Type B pancreatic cell (in vitro differentiated cells): ENCODE measurements around the gene C9orf50. TPM values are rescaled to one million over a fixed set of nuclear protein-coding genes. Genes with fewer than 3 reads are reported as not detected.

ENCODE experiments used
- DNase-seq: peaks from one replicate; pipeline ENCODE4 v3.0.0; 2021; ENCODE audit warnings: mixed read lengths; ENCODE audit not compliant: unreplicated experiment; ENCODE audit errors: extremely low spot score
- H3K27ac Mint-ChIP-seq: 2 replicates; pipeline ENCODE4 v1.8.0; 2021; ENCODE audit warnings: mild to moderate bottlenecking, mixed read lengths
- H3K27me3 Mint-ChIP-seq: 2 replicates; pipeline ENCODE4 v1.8.0; 2021; ENCODE audit warnings: mixed read lengths
- H3K36me3 Mint-ChIP-seq: 2 replicates; pipeline ENCODE4 v1.8.0; 2021; ENCODE audit warnings: mixed read lengths
- H3K4me1 Mint-ChIP-seq: one replicate; pipeline ENCODE4 v1.8.0; 2021; ENCODE audit warnings: mixed read lengths; ENCODE audit not compliant: unreplicated experiment
- H3K4me3 Mint-ChIP-seq: 2 replicates; pipeline ENCODE4 v1.8.0; 2021; ENCODE audit warnings: mild to moderate bottlenecking, mixed read lengths
- H3K9me3 Mint-ChIP-seq: 2 replicates; pipeline ENCODE4 v1.8.0; 2021; ENCODE audit warnings: mixed read lengths
- CTCF ChIP-seq: fragments of 200-600 bp; sonication (generic); conservative IDR thresholded peaks from 2 replicates; pipeline ENCODE4 v1.5.0; 2021; ENCODE audit warnings: antibody characterized with exemption, mild to moderate bottlenecking
- long read RNA-seq: library from polyadenylated mRNA; unstranded; transcript quantifications from one replicate; pipeline ENCODE4 v2.0.0, GENCODE V29; 2020
- total RNA-seq: library from RNA; stranded (reverse); gene quantifications from 2 replicates; pipeline ENCODE4 v1.2.1, GENCODE V29; 2021; ENCODE audit warnings: low replicate concordance

The C9orf50 gene
- total RNA-seq, result not detected in 2 replicates
- long read RNA-seq, result 0 reads

GRCh38 chr9:129620669-129621295 lies at the start of gene C9orf50:
TSS of gene C9orf50 (minus strand) at chr9:129621101. CDS start at chr9:129620574, 527 bp downstream.
- H3K27me3 Mint-ChIP-seq, result peaks cover 15% of the 10 kb centered on the region
- TF ChIP-seq CTCF, result no peak

GRCh38 chr9:129669946-129670345 lies 49.0 kb upstream of the C9orf50 start:
- DNase-seq, result no peak
- TF ChIP-seq CTCF, result no peak
- Mint-ChIP-seq H3K27me3 (peaks cover 16% of the 10 kb centered on the region), H3K27ac (no peak overlapping the region), H3K36me3 (peaks cover 4% of the 10 kb centered on the region), H3K4me1 (peaks cover 20% of the 10 kb centered on the region), H3K4me3 (peak overlapping the region; percentile 68), H3K9me3 (no peaks in the 10 kb centered on the region)

More at GRCh38 chr9:129620669-129621295, at the start of gene C9orf50:
- DNase-seq, result no peak
- H3K36me3 Mint-ChIP-seq, result no peaks in the 10 kb centered on the region
- H3K27ac Mint-ChIP-seq, result no peak within 1 kb of the TSS
- H3K9me3 Mint-ChIP-seq, result no peaks in the 10 kb centered on the region
- H3K4me3 Mint-ChIP-seq, result peak within 1 kb of the TSS; percentile 81
- peaks cover 4% of the 10 kb centered on the region for H3K4me1 Mint-ChIP-seq

- H3K4me3 Mint-ChIP-seq, result no peak overlapping the region
- H3K9me3 Mint-ChIP-seq, result no peaks in the 10 kb centered on the region
- peaks cover 22% of the 10 kb centered on the region for H3K27me3 Mint-ChIP-seq
- H3K27ac Mint-ChIP-seq, result no peak overlapping the region
- no peak for DNase-seq
- peaks cover 15% of the 10 kb centered on the region for H3K4me1 Mint-ChIP-seq
- peaks cover 4% of the 10 kb centered on the region for H3K36me3 Mint-ChIP-seq
- TF ChIP-seq CTCF, result no peak
Observed at GRCh38 chr9:129669141-129669718, 48.3 kb upstream of the C9orf50 start.

GRCh38 chr9:129667850-129668249 lies 46.9 kb upstream of the C9orf50 start:
- Mint-ChIP-seq H3K27me3 (peaks cover 21% of the 10 kb centered on the region), H3K27ac (no peak overlapping the region), H3K4me1 (peaks cover 11% of the 10 kb centered on the region), H3K4me3 (no peak overlapping the region), H3K36me3 (peaks cover 4% of the 10 kb centered on the region), H3K9me3 (no peaks in the 10 kb centered on the region)
- DNase-seq, result no peak
- TF ChIP-seq CTCF, result no peak

GRCh38 chr9:129667378-129667777 lies 46.5 kb upstream of the C9orf50 start:
- DNase-seq, result no peak
- Mint-ChIP-seq H3K4me1 (peaks cover 11% of the 10 kb centered on the region), H3K27ac (no peak overlapping the region), H3K36me3 (peaks cover 4% of the 10 kb centered on the region), H3K27me3 (peaks cover 26% of the 10 kb centered on the region), H3K9me3 (no peaks in the 10 kb centered on the region), H3K4me3 (peak overlapping the region; percentile 65)
- TF ChIP-seq CTCF, result no peak
